HG02840 (cell line): ENCODE data around the gene POLD4.
A peak's percentile ranks its signal among the peaks of the same experiment; 100 is the strongest.
"Not testable (repeated sequence)": the region's sequence is repeated elsewhere in the genome, so short reads cannot be mapped to it uniquely, and the experiment has no call there.

Experiments
- ATAC-seq: cut with Tn5 transposase; IDR thresholded peaks from one replicate; pipeline ENCODE4 v1.9.1; 2021; ENCODE audit warnings: mild to moderate bottlenecking, moderate library complexity, moderate number of reproducible peaks; ENCODE audit not compliant: unreplicated experiment, low FRiP score

Gene POLD4

GRCh38 chr11:67320011-67320410 lies 33.3 kb downstream of the POLD4 start:
- ATAC-seq, result no peak

GRCh38 chr11:67318876-67319275 lies 34.5 kb downstream of the POLD4 start:
- not testable (repeated sequence) for ATAC-seq

GRCh38 chr11:67317888-67318555 lies 35.3 kb downstream of the POLD4 start:
- ATAC-seq, result no peak

GRCh38 chr11:67317205-67317887 lies 36.0 kb downstream of the POLD4 start:
- ATAC-seq, result peak; percentile 92

- peak; percentile 2 for ATAC-seq
Observed at GRCh38 chr11:67316882-67317204, 36.5 kb downstream of the POLD4 start.

GRCh38 chr11:67315325-67315909 lies 37.9 kb downstream of the POLD4 start:
- ATAC-seq, result no peak

GRCh38 chr11:67314218-67314617 lies 39.1 kb downstream of the POLD4 start:
- no peak for ATAC-seq

GRCh38 chr11:67313125-67313890 lies 40.0 kb downstream of the POLD4 start:
- no peak for ATAC-seq

- no peak for ATAC-seq
Observed at GRCh38 chr11:67312187-67313021, 40.9 kb downstream of the POLD4 start.

- ATAC-seq, result no peak
Observed at GRCh38 chr11:67311556-67312082, 41.7 kb downstream of the POLD4 start.

- no peak for ATAC-seq
Observed at GRCh38 chr11:67311051-67311555, 42.2 kb downstream of the POLD4 start.

- ATAC-seq, result no peak
Observed at GRCh38 chr11:67310246-67311050, 42.9 kb downstream of the POLD4 start.

- no peak for ATAC-seq
Observed at GRCh38 chr11:67309661-67310061, 43.7 kb downstream of the POLD4 start.

GRCh38 chr11:67309166-67309565 lies 44.2 kb downstream of the POLD4 start:
- no peak for ATAC-seq

- no peak for ATAC-seq
Observed at GRCh38 chr11:67308031-67308866, 45.1 kb downstream of the POLD4 start.

- ATAC-seq, result no peak
Observed at GRCh38 chr11:67307545-67308001, 45.8 kb downstream of the POLD4 start.

GRCh38 chr11:67306769-67307544 lies 46.4 kb downstream of the POLD4 start:
- ATAC-seq, result no peak
